K562 (cell line): Measurements from ENCODE around the gene ANO6. TPM values are rescaled to one million over a fixed set of nuclear protein-coding genes. Genes with fewer than 3 reads are reported as not detected.
A peak's percentile ranks its signal among the peaks of the same experiment; 100 is the strongest.

Experiments used
- ATAC-seq: fragments of 200-7000 bp; cut with Tn5 transposase; 3 replicates; pipeline ENCODE4 v1.9.1; 2020; ENCODE audit warnings: moderate library complexity
- BruUV-seq: library from RNA; stranded (reverse); fragments of 400-500 nt; replicated peaks from 2 replicates; lab custom pipeline; 2021; lab: Mats Ljungman, UMichigan
- CTCF ChIA-PET: fragments of 300-600 bp; formaldehyde crosslinking; extraction: SDS; loops from one replicate; lab custom pipeline; 2021; ENCODE audit warnings: low intra/inter-chr PET ratio; lab: Yijun Ruan, JAX
- POLR2A ChIA-PET: fragments of 300-600, 350-650 bp; sonication (Branson Sonifier 250); formaldehyde crosslinking; extraction: SDS; loops from one replicate; lab custom pipeline; 2021; ENCODE audit warnings: antibody characterized with exemption, inconsistent platforms; lab: Yijun Ruan, JAX
- DNase-seq, 4 experiments: peaks; one replicate each; pipeline versions ENCODE4 v3.0.0 to v3.0.0-alpha.2; 2011 to 2018; ENCODE audit warnings: low spot score in 3 of 4, mixed read lengths in 3 of 4; ENCODE audit errors: extremely low read depth in 1 of 4
- FAIRE-seq: peaks from 2 replicates; lab custom pipeline; 2011; peaks lifted over from hg19 to GRCh38; lab: Jason Lieb, UNC
- H2AFZ ChIP-seq: 2 replicates; pipeline ENCODE4 v1.6.0; 2011; ENCODE audit warnings: low read depth, low read length, control low read depth, inconsistent platforms
- H3K27ac ChIP-seq: fragments of 200-600 bp; 3 replicates; pipeline ENCODE4 v1.8.0; 2011; ENCODE audit warnings: low read depth, mild to moderate bottlenecking, control low read depth, inconsistent platforms, low read length, moderate library complexity, mixed read lengths; ENCODE audit errors: extremely low read depth
- H3K27me3 ChIP-seq, 2 experiments: fragments of 300-600 bp in 1 of 2; 2 replicates in 1 of 2; 3 replicates in 1 of 2; pipeline versions ENCODE4 v1.6.0 to v1.8.0; 2011; ENCODE audit warnings: inconsistent platforms in 2 of 2, low read length in 2 of 2, mild to moderate bottlenecking in 1 of 2, mixed read lengths in 1 of 2, moderate library complexity in 1 of 2; ENCODE audit not compliant: control insufficient read depth in 2 of 2, insufficient read depth in 2 of 2
- H3K36me3 ChIP-seq: fragments of 300-600 bp; 3 replicates; pipeline ENCODE4 v1.8.0; 2011; ENCODE audit warnings: mild to moderate bottlenecking, low read length, inconsistent platforms; ENCODE audit not compliant: control insufficient read depth, insufficient read depth
- H3K4me1 ChIP-seq, 2 experiments: fragments of 200-600 bp in 1 of 2; replicated peaks in 1 of 2; 2 replicates in 1 of 2; 3 replicates in 1 of 2; pipeline versions ENCODE4 v1.5.1 to v1.8.0; 2011; ENCODE audit warnings: inconsistent platforms in 2 of 2, low read length in 2 of 2, mild to moderate bottlenecking in 1 of 2, mixed read lengths in 1 of 2, moderate library complexity in 1 of 2; ENCODE audit not compliant: control insufficient read depth in 2 of 2, insufficient read depth in 2 of 2
- H3K4me2 ChIP-seq: 2 replicates; pipeline ENCODE4 v1.6.1; 2011; ENCODE audit warnings: low read length, control low read depth, inconsistent platforms, mixed read lengths; ENCODE audit not compliant: insufficient read depth
- H3K4me3 ChIP-seq: fragments of 200-600 bp; sonication (generic), shearing (Covaris generic); 2 replicates; pipeline ENCODE4 v1.5.1; 2016; ENCODE audit warnings: control low read depth, inconsistent platforms
- H3K79me2 ChIP-seq: fragments of 200-600 bp; 3 replicates; pipeline ENCODE4 v1.8.0; 2011; ENCODE audit warnings: low read length, inconsistent platforms; ENCODE audit not compliant: control insufficient read depth, insufficient read depth
- H3K9ac ChIP-seq, 2 experiments: 2 replicates each; pipeline versions ENCODE4 v1.6.0 to v1.6.1; 2011; ENCODE audit warnings: low read depth in 2 of 2, low read length in 2 of 2, control low read depth in 1 of 2, inconsistent platforms in 1 of 2, mild to moderate bottlenecking in 1 of 2, mixed read lengths in 1 of 2; ENCODE audit not compliant: insufficient read depth in 1 of 2
- H3K9me1 ChIP-seq: one replicate; pipeline ENCODE4 v1.6.0; 2011; ENCODE audit warnings: inconsistent platforms, mild to moderate bottlenecking, low read length, moderate library complexity; ENCODE audit not compliant: control insufficient read depth, insufficient read depth
- H3K9me3 ChIP-seq: replicated peaks from 2 replicates; pipeline ENCODE4 v1.5.1; 2011; ENCODE audit warnings: low read depth, low read length, inconsistent platforms; ENCODE audit not compliant: control insufficient read depth, insufficient read depth
- H4K20me1 ChIP-seq: replicated peaks from 2 replicates; pipeline ENCODE4 v1.6.1; 2011; ENCODE audit warnings: low read length, inconsistent platforms, mixed read lengths; ENCODE audit not compliant: control insufficient read depth, insufficient read depth
- EGR1 ChIP-seq: fragments of 450-650 bp; conservative IDR thresholded peaks from 2 replicates; pipeline ENCODE4 v1.6.1; 2017; ENCODE audit warnings: mild to moderate bottlenecking
- PHB ChIP-seq: fragments of 250-450 bp; sonication (Bioruptor Pico); IDR thresholded peaks from 2 replicates; pipeline ENCODE4 v1.5.0; 2021
- RBM17 ChIP-seq: fragments of 200-400 bp; formaldehyde crosslinking; IDR thresholded peaks from 2 replicates; pipeline ENCODE4 v1.6.1; 2017; ENCODE audit warnings: low read depth, mild to moderate bottlenecking, low read length, borderline replicate concordance
- RFX1 ChIP-seq: fragments of 450-650 bp; IDR thresholded peaks from 2 replicates; pipeline ENCODE4 v1.6.1; 2016; ENCODE audit warnings: mild to moderate bottlenecking, moderate library complexity
- SIX5 ChIP-seq, 2 experiments: IDR thresholded peaks; 2 replicates each; pipeline ENCODE4 v1.6.1; 2011; ENCODE audit warnings: low read length in 2 of 2, borderline replicate concordance in 1 of 2, low read depth in 1 of 2, mild to moderate bottlenecking in 1 of 2, moderate library complexity in 1 of 2; ENCODE audit not compliant: insufficient read depth in 1 of 2
- SP2 ChIP-seq: IDR thresholded peaks from 2 replicates; pipeline ENCODE4 v1.6.1; 2011; ENCODE audit warnings: mild to moderate bottlenecking, low read depth, low read length, moderate library complexity; ENCODE audit not compliant: poor library complexity, severe bottlenecking; ENCODE audit errors: extremely low read depth
- SPI1 ChIP-seq: IDR thresholded peaks from 2 replicates; pipeline ENCODE4 v1.6.1; 2011; ENCODE audit warnings: low read depth, low read length, control low read depth, borderline replicate concordance
- TSC22D4 ChIP-seq: fragments of 450-650 bp; IDR thresholded peaks from 2 replicates; pipeline ENCODE4 v1.6.1; 2016; ENCODE audit warnings: missing genetic modification characterization, missing biosample characterization, control low read depth
- WGBS: fragments of 100-300 bp; shearing (Covaris generic); methylation state at CpG from one replicate; pipeline ENCODE4 v1.1.6; 2016; ENCODE audit warnings: low coverage, mixed read lengths; ENCODE audit not compliant: insufficient coverage; ENCODE audit errors: missing lambda C conversion rate; 5-methylcytosine and 5-hydroxymethylcytosine counted together
- in situ Hi-C: fragments of 300-500 bp; cut with MboI; formaldehyde crosslinking; loops from 4 replicates; pipeline ENCODE4 v1.15.0; 2018; ENCODE audit warnings: inconsistent platforms, mixed read lengths
- intact Hi-C: fragments of 100-400 bp; cut with micrococcal nuclease; formaldehyde crosslinking; loops from 2 replicates; pipeline ENCODE4 v1.14.2; 2022
- polyA plus RNA-seq, 8 experiments: library from polyadenylated mRNA; depleted of rRNA in 4 of 8; stranded (reverse) in 5 of 8; unstranded in 3 of 8; fragments of >200 nt; fragmentation: Nextera tagmentation in 2 of 8; fragmentation: Illumina TruSeq in 1 of 8; extraction: Ambion mirVana in 2 of 8; extraction: Trizol in 1 of 8; gene quantifications; 2 replicates each; pipeline versions ENCODE4 v1.2.1 to v1.2.3, GENCODE V29; 2011 to 2014; ENCODE audit warnings: inconsistent platforms in 1 of 8, missing spikeins in 1 of 8
- total RNA-seq, 7 experiments: library from RNA; depleted of rRNA in 6 of 7; stranded (reverse); fragments of >200 nt in 6 of 7; fragmentation: Illumina TruSeq in 2 of 7; extraction: Trizol in 2 of 7; gene quantifications; 2 replicates each; pipeline versions ENCODE4 v1.2.1 to v1.2.3, GENCODE V29; 2011 to 2021; ENCODE audit warnings: low replicate concordance in 1 of 7
- TF ChIP-seq, protein P1 (sequence below): fragments of 450-650 bp; IDR thresholded peaks from 2 replicates; pipeline ENCODE4 v1.6.1; 2016

The ANO6 gene
- total and polyA plus RNA-seq, 9 of the 15 experiments (the other 6 are each of a cell fraction or from before 2014, with no cell fraction given) = 3.5 to 24.7 (median 20.3) TPM

DNA sequence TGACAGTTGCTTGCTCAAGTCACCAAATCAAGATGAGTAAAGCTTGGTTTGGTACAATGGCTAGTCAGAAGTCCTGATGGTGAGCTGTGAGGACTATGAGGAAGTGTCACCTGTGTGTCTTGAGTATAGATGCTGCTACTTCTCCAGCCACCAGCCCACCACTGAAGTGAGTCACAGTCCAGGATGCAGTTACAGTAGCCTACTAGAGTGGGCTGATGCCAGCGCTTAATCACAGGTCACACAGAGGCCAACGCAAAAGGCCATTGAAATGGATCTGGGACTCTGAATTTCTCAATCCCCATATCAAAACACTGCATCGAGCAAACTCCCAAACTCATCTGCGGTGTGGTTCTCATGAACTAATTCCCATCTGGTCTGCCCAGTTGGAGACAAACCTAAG is 223.1 kb downstream of the ANO6 start:
- BruUV-seq = no TSS peak
- H3K36me3 ChIP-seq = no peaks in the 10 kb centered on the region
- FAIRE-seq (peak; percentile 81), ATAC-seq (peak; percentile 54; the same call in 2 of the 3 replicates), DNase-seq (peak in 1 of 4 experiments; percentile 29)
- POLR2A ChIA-PET = no interaction called here
- H3K79me2 ChIP-seq = no peaks in the 10 kb centered on the region
- no peaks in the 10 kb centered on the region for H3K4me1 ChIP-seq
- no peak overlapping the region for H3K4me3 ChIP-seq
- CTCF ChIA-PET = no interaction called here
- no peak overlapping the region for H2AFZ ChIP-seq
- no peaks in the 10 kb centered on the region for H3K9me3 ChIP-seq
- no peak overlapping the region for H3K9ac ChIP-seq
- in situ Hi-C loops = no loop called here
- no peaks in the 10 kb centered on the region for H4K20me1 ChIP-seq
- no peaks in the 10 kb centered on the region for H3K9me1 ChIP-seq
- H3K4me2 ChIP-seq = no peak overlapping the region
- intact Hi-C loops = loop anchor here (10.0 kb wide), 2 partner anchors 164 to 264 kb away; no protein-coding TSS in a partner anchor
- H3K27ac ChIP-seq = no peak overlapping the region
- TF ChIP-seq, protein P1, sequence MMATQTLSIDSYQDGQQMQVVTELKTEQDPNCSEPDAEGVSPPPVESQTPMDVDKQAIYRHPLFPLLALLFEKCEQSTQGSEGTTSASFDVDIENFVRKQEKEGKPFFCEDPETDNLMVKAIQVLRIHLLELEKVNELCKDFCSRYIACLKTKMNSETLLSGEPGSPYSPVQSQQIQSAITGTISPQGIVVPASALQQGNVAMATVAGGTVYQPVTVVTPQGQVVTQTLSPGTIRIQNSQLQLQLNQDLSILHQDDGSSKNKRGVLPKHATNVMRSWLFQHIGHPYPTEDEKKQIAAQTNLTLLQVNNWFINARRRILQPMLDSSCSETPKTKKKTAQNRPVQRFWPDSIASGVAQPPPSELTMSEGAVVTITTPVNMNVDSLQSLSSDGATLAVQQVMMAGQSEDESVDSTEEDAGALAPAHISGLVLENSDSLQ = no peak
- TF ChIP-seq RBM17 (no peak), SP2 (no peak), TSC22D4 (no peak), PHB (CRISPR knock-in tag) (no peak), RFX1 (no peak), SPI1 (peak; percentile 13; the same call in 1 of the 2 replicates), SIX5 (IDR thresholded peaks at IDR 0.05; ENCODE audit: borderline replicate concordance in 1 of 2, insufficient read depth in 1 of 2, low read depth in 1 of 2, low read length in 2 of 2) (no peak), EGR1 (peak; percentile 30)
- H3K27me3 ChIP-seq = no peaks in the 10 kb centered on the region
- 2% methylated on average over 4 of the region's 4 CpGs for WGBS
